Measurements from ENCODE around the gene GJA1. TPM values are rescaled to one million over a fixed set of nuclear protein-coding genes. Genes with fewer than 3 reads are reported as not detected.

GJA1 gene
- total RNA-seq, 4 donors from 2014 or later = 39.0 to 173 (median 44.0) TPM

- no peak for TF ChIP-seq CTCF (IDR thresholded peaks at IDR 0.05; ENCODE audit: low read depth)
Observed at GRCh38 chr6:121453191-121453590, 17.7 kb downstream of the GJA1 start.

- no peak for TF ChIP-seq CTCF (IDR thresholded peaks at IDR 0.05; ENCODE audit: low read depth)
Observed at GRCh38 chr6:121460170-121460569, 24.7 kb downstream of the GJA1 start.

GRCh38 chr6:121463087-121463486, 27.6 kb downstream of the GJA1 start:
- TF ChIP-seq CTCF (IDR thresholded peaks at IDR 0.05; ENCODE audit: low read depth) = no peak

GRCh38 chr6:121465101-121465500, 29.7 kb downstream of the GJA1 start:
- no peak for TF ChIP-seq CTCF (IDR thresholded peaks at IDR 0.05; ENCODE audit: low read depth)

GRCh38 chr6:121479486-121480098, 44.1 kb downstream of the GJA1 start:
- TF ChIP-seq CTCF (IDR thresholded peaks at IDR 0.05; ENCODE audit: low read depth) = no peak

- TF ChIP-seq CTCF (IDR thresholded peaks at IDR 0.05; ENCODE audit: low read depth) = no peak
Observed at GRCh38 chr6:121480099-121480713, 44.8 kb downstream of the GJA1 start.

- TF ChIP-seq CTCF (IDR thresholded peaks at IDR 0.05; ENCODE audit: low read depth) = no peak
Observed at GRCh38 chr6:121482004-121482693, 46.7 kb downstream of the GJA1 start.
